Heart left ventricle (tissue), 13 donors: ENCODE results near the gene SCYGR1.
"Not testable (repeated sequence)": the region's sequence is repeated elsewhere in the genome, so short reads cannot be mapped to it uniquely, and the experiment has no call there.

Experiments used
- CTCF ChIP-seq, 12 donors: fragments of 200-600 bp; sonication (generic) in 4 of 12; IDR thresholded peaks; one replicate each; pipeline versions ENCODE4 v1.5.0 to v1.8.0; 2018 to 2022; ENCODE audit warnings: antibody characterized with exemption in 12 of 12, mild to moderate bottlenecking in 5 of 12
- POLR2A ChIP-seq, 2 donors: fragments of 450-650 bp; IDR thresholded peaks; one replicate each; pipeline ENCODE4 v1.6.1; 2017; ENCODE audit warnings: antibody characterized with exemption in 2 of 2, mild to moderate bottlenecking in 2 of 2, moderate library complexity in 2 of 2
- donor health status: ischemic (EF 13 %, LVEDD 7.1; RV severe dilation, severe dysfunction).
- donor health status: DM: no; HTN: yes; CAD: no.
- donor health status: DM: no; HTN: no; CAD: no.
- donor health status: ischemic (EF 25% LVEDD 6.9; RV normal size, moderate dysfunction).
- donor health status: ischemic (EF 25% LVEDD 5.7; RV mildly dilated, moderate dysfunction).
- donor health status: ischemic (EF 35%, LVEDD 5.7; RV mildly dilated, moderate dysfunction).
- donor health status: nonischemic (EF 11% LVEDD 7.7; RV severe dilation, severe dysfunction).
- donor health status: DM: yes; HTN: yes; CAD: no.
- donor health status: PGD.
- donor health status: ischemic (EF 29% LVEDD 5.4; RV normal size, mild dysfunction).
- donor health status: nonischemic (EF 23%, LVEDD 6.1; RV moderate dilation, normal function).

DNA sequence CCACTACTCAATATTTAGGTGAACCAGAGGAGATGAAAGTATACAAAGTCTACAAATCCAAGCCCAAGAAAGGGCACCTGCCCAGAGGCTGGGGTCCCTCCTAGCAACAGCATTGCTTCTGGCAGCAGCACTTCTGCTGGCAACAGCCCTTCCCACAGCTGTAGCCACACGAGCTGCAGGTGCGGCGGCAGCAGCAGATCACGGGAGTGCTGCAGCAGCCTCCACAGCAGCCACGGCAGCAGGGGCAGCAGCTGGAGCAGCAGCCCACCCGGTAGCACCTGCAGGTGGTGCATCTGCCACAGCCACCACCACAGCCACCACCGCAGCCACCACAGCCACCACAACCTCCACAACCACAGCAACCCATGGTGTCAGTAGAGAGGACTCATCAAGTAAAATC is at the start of gene SCYGR1:
- not testable (repeated sequence) for TF ChIP-seq CTCF, POLR2A (IDR thresholded peaks at IDR 0.05)
